DND-41 (cell line): ENCODE results near the gene LRRC4.

ENCODE experiments used
- ATAC-seq: fragments of 200-7000 bp; cut with Tn5 transposase; 3 replicates; pipeline ENCODE4 v1.9.1; 2021; ENCODE audit warnings: low read depth; ENCODE audit not compliant: insufficient read depth
- DNase-seq: peaks from one replicate; pipeline ENCODE4 v3.0.0-alpha.2; 2020
- H2AFZ ChIP-seq: 2 replicates; pipeline ENCODE4 v1.6.0; 2012; ENCODE audit warnings: low read depth, low read length
- H3K27ac ChIP-seq: 2 replicates; pipeline ENCODE4 v1.5.1; 2012; ENCODE audit warnings: low read length, inconsistent platforms
- H3K27me3 ChIP-seq: fragments of 200-600 bp; sonication (generic); 2 replicates; pipeline ENCODE4 v1.6.0; 2012; ENCODE audit warnings: low read length, mild to moderate bottlenecking, inconsistent platforms; ENCODE audit not compliant: insufficient read depth, poor library complexity
- H3K36me3 ChIP-seq: 2 replicates; pipeline ENCODE4 v1.5.1; 2012; ENCODE audit warnings: low read length, inconsistent platforms; ENCODE audit not compliant: insufficient read depth
- H3K4me1 ChIP-seq: 2 replicates; pipeline ENCODE4 v1.5.1; 2012; ENCODE audit warnings: mild to moderate bottlenecking, low read length; ENCODE audit not compliant: insufficient read depth
- H3K4me2 ChIP-seq: 2 replicates; pipeline ENCODE4 v1.6.0; 2012; ENCODE audit warnings: mild to moderate bottlenecking, moderate library complexity, low read length, inconsistent platforms; ENCODE audit not compliant: insufficient read depth
- H3K4me3 ChIP-seq, 2 experiments: fragments of 200-600 bp in 1 of 2; shearing (Covaris generic) in 1 of 2; 2 replicates each; pipeline ENCODE4 v1.5.1; 2012 to 2016; ENCODE audit warnings: inconsistent platforms in 2 of 2, low read length in 2 of 2, mild to moderate bottlenecking in 2 of 2, low read depth in 1 of 2, moderate library complexity in 1 of 2
- H3K79me2 ChIP-seq: 2 replicates; pipeline ENCODE4 v1.6.0; 2012; ENCODE audit warnings: low read length, inconsistent platforms; ENCODE audit not compliant: insufficient read depth
- H3K9ac ChIP-seq: 2 replicates; pipeline ENCODE4 v1.6.0; 2012; ENCODE audit warnings: low read depth, mild to moderate bottlenecking, inconsistent platforms, low read length, moderate library complexity
- H3K9me3 ChIP-seq: 2 replicates; pipeline ENCODE4 v1.5.1; 2012; ENCODE audit warnings: low read length, moderate library complexity, mild to moderate bottlenecking, inconsistent platforms; ENCODE audit not compliant: insufficient read depth, severe bottlenecking
- H4K20me1 ChIP-seq: 2 replicates; pipeline ENCODE4 v1.6.0; 2012; ENCODE audit warnings: low read length; ENCODE audit not compliant: insufficient read depth
- CTCF ChIP-seq: IDR thresholded peaks from 2 replicates; pipeline ENCODE4 v1.5.1; 2012; ENCODE audit warnings: borderline replicate concordance, low read length, moderate library complexity, mild to moderate bottlenecking; ENCODE audit not compliant: poor library complexity, severe bottlenecking; ENCODE audit errors: extremely low read depth
- EZH2 ChIP-seq: IDR thresholded peaks from 3 replicates; pipeline ENCODE4 v1.6.1; 2012; ENCODE audit warnings: borderline replicate concordance, low read depth, mild to moderate bottlenecking, moderate library complexity, low read length, inconsistent platforms; ENCODE audit not compliant: severe bottlenecking

LRRC4 gene

GRCh38 chr7:128065872-128066271 is 34.6 kb upstream of the LRRC4 start:
- Histone ChIP-seq H3K4me3 (no peak overlapping the region), H3K4me2 (no peak overlapping the region), H3K36me3 (0 out of 2 replicates have a peak, but pooled peaks cover 7% of the 10 kb centered on the region), H3K27ac (no peak overlapping the region), H3K4me1 (0 out of 2 replicates have a peak, but pooled peaks cover 3% of the 10 kb centered on the region), H3K79me2 (no peaks in the 10 kb centered on the region), H3K9ac (no peak overlapping the region), H4K20me1 (peaks cover 17% of the 10 kb centered on the region; the same call in 1 of the 2 replicates), H3K9me3 (no peaks in the 10 kb centered on the region), H3K27me3 (no peaks in the 10 kb centered on the region), H2AFZ (no peak overlapping the region)
- TF ChIP-seq EZH2 (no peak), CTCF (no peak)
- DNase-seq (no peak), ATAC-seq (no peak)

GRCh38 chr7:128063088-128063487 is 31.9 kb upstream of the LRRC4 start:
- Histone ChIP-seq H3K4me1 (peaks cover 21% of the 10 kb centered on the region), H3K27me3 (no peaks in the 10 kb centered on the region), H3K79me2 (no peaks in the 10 kb centered on the region), H3K9me3 (no peaks in the 10 kb centered on the region), H2AFZ (no peak overlapping the region), H3K9ac (no peak overlapping the region), H3K36me3 (0 out of 2 replicates have a peak, but pooled peaks cover 7% of the 10 kb centered on the region), H3K4me3 (no peak overlapping the region), H4K20me1 (peaks cover 31% of the 10 kb centered on the region), H3K4me2 (no peak overlapping the region), H3K27ac (no peak overlapping the region)
- ATAC-seq (no peak), DNase-seq (no peak)
- TF ChIP-seq EZH2 (no peak), CTCF (no peak)

- no peak overlapping the region for H3K9ac ChIP-seq
- DNase-seq (no peak), ATAC-seq (no peak)
- 0 out of 2 replicates have a peak, but pooled peaks cover 7% of the 10 kb centered on the region for H3K36me3 ChIP-seq
- no peak overlapping the region for H3K4me3 ChIP-seq
- no peak overlapping the region for H3K4me2 ChIP-seq
- H2AFZ ChIP-seq: no peak overlapping the region
- TF ChIP-seq CTCF (no peak), EZH2 (no peak)
- peaks cover 18% of the 10 kb centered on the region for H3K4me1 ChIP-seq
- no peaks in the 10 kb centered on the region for H3K27me3 ChIP-seq
- peaks cover 23% of the 10 kb centered on the region for H4K20me1 ChIP-seq
- H3K27ac ChIP-seq: no peak overlapping the region
- H3K79me2 ChIP-seq: no peaks in the 10 kb centered on the region
- no peaks in the 10 kb centered on the region for H3K9me3 ChIP-seq
Measured at GRCh38 chr7:128060018-128060417, 28.8 kb upstream of the LRRC4 start.
